ENCODE measurements around the gene CYFIP1. TPM values are rescaled to one million over a fixed set of nuclear protein-coding genes. Genes with fewer than 3 reads are reported as not detected.

The CYFIP1 gene
- total RNA-seq, 1 experiment from 2014 or later: 112 TPM

DNA sequence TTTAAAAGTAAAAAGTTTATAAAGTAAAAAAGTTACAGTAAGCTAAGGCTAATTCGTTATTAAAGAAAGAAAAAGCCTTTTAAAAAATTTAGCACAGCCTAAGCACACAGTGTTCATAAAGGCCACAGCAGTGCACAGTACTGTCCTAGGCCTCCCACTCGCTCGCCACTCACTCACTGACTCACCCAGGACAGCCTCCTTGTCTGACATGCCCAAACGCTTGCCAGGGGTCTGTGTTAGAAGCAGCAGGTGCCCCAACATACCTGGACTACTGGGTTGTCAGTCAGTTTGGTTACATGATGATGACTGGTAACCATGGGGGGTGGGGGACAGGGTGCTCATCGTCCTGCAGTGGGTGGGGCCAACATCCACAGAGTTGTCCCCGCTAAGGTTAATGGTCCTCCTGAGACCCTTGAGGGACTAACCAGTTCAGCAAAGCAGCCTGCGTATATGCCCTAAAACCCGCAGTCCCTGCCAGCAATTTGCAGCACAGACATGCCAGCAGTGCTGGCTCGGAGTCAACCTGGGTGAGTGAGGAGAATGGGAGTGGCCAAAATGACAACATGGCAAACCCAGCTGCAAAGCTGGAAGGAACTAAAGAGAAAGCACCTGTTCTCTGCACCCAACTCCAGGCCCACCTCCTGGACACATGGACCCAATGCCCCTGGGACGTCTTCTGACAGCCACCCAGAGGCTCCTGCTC is 49.2 kb downstream of the CYFIP1 start:
- ChIA-PET POLR2A (ENCODE audit: low non-redundant PET) (no interaction called here), CTCF (no interaction called here)

GRCh38 chr15:22927761-22928160 is 52.4 kb downstream of the CYFIP1 start:
- Histone ChIP-seq H3K4me1 (ENCODE audit: insufficient read depth, low read length, poor library complexity, severe bottlenecking) (no peaks in the 10 kb centered on the region), H3K27me3 (replicated peaks; ENCODE audit: insufficient read depth, low read depth, low read length, poor library complexity) (no peaks in the 10 kb centered on the region), H3K36me3 (ENCODE audit: insufficient read depth, low read length, poor library complexity, severe bottlenecking) (no peaks in the 10 kb centered on the region), H3K9me3 (ENCODE audit: low read depth, low read length, poor library complexity, severe bottlenecking) (no peaks in the 10 kb centered on the region), H3K4me3 (ENCODE audit: low read depth, low read length, poor library complexity, severe bottlenecking) (no peak overlapping the region), H3K27ac (ENCODE audit: low read depth, low read length, poor library complexity, severe bottlenecking) (no peak overlapping the region)
- no peak for DNase-seq (ENCODE audit: low spot score)
- ChIA-PET CTCF (no interaction called here), POLR2A (ENCODE audit: low non-redundant PET) (no interaction called here)
- no TSS peak for BruUV-seq (replicated peaks)
- TF ChIP-seq CTCF (conservative IDR thresholded peaks at IDR 0.05; ENCODE audit: low read depth, low read length) (no peak), EZH2 (IDR thresholded peaks at IDR 0.05; ENCODE audit: borderline replicate concordance, low read depth, low read length, poor library complexity, severe bottlenecking) (no peak)
- intact Hi-C loops (cut with micrococcal nuclease; ENCODE audit: unreplicated experiment): no loop called here

More for the DNA sequence above, 49.2 kb downstream of the CYFIP1 start:
- Histone ChIP-seq H3K4me1 (ENCODE audit: insufficient read depth, low read length, poor library complexity, severe bottlenecking) (no peaks in the 10 kb centered on the region), H3K27ac (ENCODE audit: low read depth, low read length, poor library complexity, severe bottlenecking) (no peak overlapping the region), H3K27me3 (replicated peaks; ENCODE audit: insufficient read depth, low read depth, low read length, poor library complexity) (no peaks in the 10 kb centered on the region), H3K36me3 (ENCODE audit: insufficient read depth, low read length, poor library complexity, severe bottlenecking) (peaks cover 7% of the 10 kb centered on the region), H3K9me3 (ENCODE audit: low read depth, low read length, poor library complexity, severe bottlenecking) (no peaks in the 10 kb centered on the region), H3K4me3 (ENCODE audit: low read depth, low read length, poor library complexity, severe bottlenecking) (no peak overlapping the region)
- no TSS peak for BruUV-seq (replicated peaks)
- DNase-seq (ENCODE audit: low spot score): peak; percentile 24
- no peak for TF ChIP-seq CTCF (conservative IDR thresholded peaks at IDR 0.05; ENCODE audit: low read depth, low read length)
- intact Hi-C loops (cut with micrococcal nuclease; ENCODE audit: unreplicated experiment): loop anchor here (5.0 kb wide), 1 partner anchor 46 kb away; no protein-coding TSS in a partner anchor

DNA sequence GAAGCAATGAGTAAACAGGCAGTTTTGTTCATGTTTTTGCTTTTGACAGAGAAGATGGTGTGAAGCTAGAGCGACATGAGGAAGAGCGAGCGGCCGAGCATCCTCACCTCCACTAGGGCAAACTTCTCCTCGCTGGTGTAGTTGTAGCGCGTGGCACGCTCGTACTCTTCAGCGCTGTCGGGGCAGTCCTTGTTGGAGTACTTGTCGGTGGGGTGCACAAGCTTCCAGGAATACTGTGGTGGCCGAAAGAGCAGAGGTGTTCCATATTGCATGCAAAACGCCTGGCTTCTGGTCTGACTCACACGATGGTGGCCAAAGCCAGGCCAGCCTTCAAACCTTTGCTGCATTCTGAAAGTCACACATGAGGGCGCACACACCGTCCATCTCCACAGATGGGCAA is 54.3 kb downstream of the CYFIP1 start:
- H3K4me3 ChIP-seq (ENCODE audit: low read depth, low read length, poor library complexity, severe bottlenecking): no peak overlapping the region
- no peaks in the 10 kb centered on the region for H3K36me3 ChIP-seq (ENCODE audit: insufficient read depth, low read length, poor library complexity, severe bottlenecking)
- no peak for TF ChIP-seq EZH2 (IDR thresholded peaks at IDR 0.05; ENCODE audit: borderline replicate concordance, low read depth, low read length, poor library complexity, severe bottlenecking)
- TF ChIP-seq CTCF (conservative IDR thresholded peaks at IDR 0.05; ENCODE audit: low read depth, low read length): no peak
- H3K27ac ChIP-seq (ENCODE audit: low read depth, low read length, poor library complexity, severe bottlenecking): no peak overlapping the region
- H3K9me3 ChIP-seq (ENCODE audit: low read depth, low read length, poor library complexity, severe bottlenecking): no peaks in the 10 kb centered on the region
- H3K27me3 ChIP-seq (replicated peaks; ENCODE audit: insufficient read depth, low read depth, low read length, poor library complexity): no peaks in the 10 kb centered on the region
- BruUV-seq (replicated peaks): no TSS peak
- no peaks in the 10 kb centered on the region for H3K4me1 ChIP-seq (ENCODE audit: insufficient read depth, low read length, poor library complexity, severe bottlenecking)
- ChIA-PET CTCF (no interaction called here), POLR2A (ENCODE audit: low non-redundant PET) (no interaction called here)
- no peak for DNase-seq (ENCODE audit: low spot score)
- intact Hi-C loops (cut with micrococcal nuclease; ENCODE audit: unreplicated experiment): no loop called here
